IPS-NIHi11 (cell line): ENCODE results near the gene ORAI1.
"Not testable (repeated sequence)": the region's sequence is repeated elsewhere in the genome, so short reads cannot be mapped to it uniquely, and the experiment has no call there.

Experiments
- DNase-seq: peaks from one replicate; pipeline ENCODE4 v3.0.0; 2012; ENCODE audit warnings: mixed read lengths, low spot score

Gene ORAI1

GRCh38 chr12:121603581-121603980, 22.7 kb upstream of the ORAI1 start:
- no peak for DNase-seq

- no peak for DNase-seq
These were observed 18.0 kb upstream of the ORAI1 start for GRCh38 chr12:121608301-121608700.

- no peak for DNase-seq
These were observed 15.8 kb upstream of the ORAI1 start for GRCh38 chr12:121610239-121611149.

- DNase-seq = peak; percentile 87
These were observed 15.0 kb upstream of the ORAI1 start for GRCh38 chr12:121611306-121611705.

GRCh38 chr12:121613462-121613861, 12.9 kb upstream of the ORAI1 start:
- no peak for DNase-seq

- DNase-seq = no peak
These were observed 11.4 kb upstream of the ORAI1 start for GRCh38 chr12:121614872-121615467.

- no peak for DNase-seq
These were observed 7.6 kb upstream of the ORAI1 start for GRCh38 chr12:121618659-121619233.

GRCh38 chr12:121620333-121620891, 5.9 kb upstream of the ORAI1 start:
- DNase-seq = no peak

GRCh38 chr12:121626853-121627640, 717 bp downstream of the ORAI1 start:
- peak; percentile 70 for DNase-seq

GRCh38 chr12:121628037-121628436, 1.7 kb downstream of the ORAI1 start:
- no peak for DNase-seq

GRCh38 chr12:121628536-121628935, 2.2 kb downstream of the ORAI1 start:
- DNase-seq = no peak

GRCh38 chr12:121630791-121631355, 4.5 kb downstream of the ORAI1 start:
- no peak for DNase-seq

- no peak for DNase-seq
These were observed 6.0 kb downstream of the ORAI1 start for GRCh38 chr12:121632069-121632970.

GRCh38 chr12:121633833-121634196, 7.5 kb downstream of the ORAI1 start:
- not testable (repeated sequence) for DNase-seq

- DNase-seq = no peak
These were observed 8.5 kb downstream of the ORAI1 start for GRCh38 chr12:121634836-121635235.

- no peak for DNase-seq
These were observed 11.0 kb downstream of the ORAI1 start for GRCh38 chr12:121637231-121637914.

- DNase-seq = no peak
These were observed 12.2 kb downstream of the ORAI1 start for GRCh38 chr12:121638298-121639202.

GRCh38 chr12:121641343-121641630, 15.0 kb downstream of the ORAI1 start:
- DNase-seq = no peak

GRCh38 chr12:121648458-121649028, 22.2 kb downstream of the ORAI1 start:
- DNase-seq = no peak
